K562 (cell line): Measurements from ENCODE around the gene RALGAPA2. TPM values are rescaled to one million over a fixed set of nuclear protein-coding genes. Genes with fewer than 3 reads are reported as not detected.

ENCODE experiments used
- ATAC-seq: fragments of 200-7000 bp; cut with Tn5 transposase; 3 replicates; pipeline ENCODE4 v1.9.1; 2020; ENCODE audit warnings: moderate library complexity
- BruUV-seq: library from RNA; stranded (reverse); fragments of 400-500 nt; replicated peaks from 2 replicates; lab custom pipeline; 2021; lab: Mats Ljungman, UMichigan
- CTCF ChIA-PET: fragments of 300-600 bp; formaldehyde crosslinking; extraction: SDS; loops from one replicate; lab custom pipeline; 2021; ENCODE audit warnings: low intra/inter-chr PET ratio; lab: Yijun Ruan, JAX
- POLR2A ChIA-PET: fragments of 300-600, 350-650 bp; sonication (Branson Sonifier 250); formaldehyde crosslinking; extraction: SDS; loops from one replicate; lab custom pipeline; 2021; ENCODE audit warnings: antibody characterized with exemption, inconsistent platforms; lab: Yijun Ruan, JAX
- DNase-seq, 4 experiments: peaks; one replicate each; pipeline versions ENCODE4 v3.0.0 to v3.0.0-alpha.2; 2011 to 2018; ENCODE audit warnings: low spot score in 3 of 4, mixed read lengths in 3 of 4; ENCODE audit errors: extremely low read depth in 1 of 4
- FAIRE-seq: peaks from 2 replicates; lab custom pipeline; 2011; peaks lifted over from hg19 to GRCh38; lab: Jason Lieb, UNC
- H2AFZ ChIP-seq: 2 replicates; pipeline ENCODE4 v1.6.0; 2011; ENCODE audit warnings: low read depth, low read length, control low read depth, inconsistent platforms
- H3K27ac ChIP-seq: fragments of 200-600 bp; 3 replicates; pipeline ENCODE4 v1.8.0; 2011; ENCODE audit warnings: low read depth, mild to moderate bottlenecking, control low read depth, inconsistent platforms, low read length, moderate library complexity, mixed read lengths; ENCODE audit errors: extremely low read depth
- H3K27me3 ChIP-seq, 2 experiments: fragments of 300-600 bp in 1 of 2; 2 replicates in 1 of 2; 3 replicates in 1 of 2; pipeline versions ENCODE4 v1.6.0 to v1.8.0; 2011; ENCODE audit warnings: inconsistent platforms in 2 of 2, low read length in 2 of 2, mild to moderate bottlenecking in 1 of 2, mixed read lengths in 1 of 2, moderate library complexity in 1 of 2; ENCODE audit not compliant: control insufficient read depth in 2 of 2, insufficient read depth in 2 of 2
- H3K36me3 ChIP-seq: fragments of 300-600 bp; 3 replicates; pipeline ENCODE4 v1.8.0; 2011; ENCODE audit warnings: mild to moderate bottlenecking, low read length, inconsistent platforms; ENCODE audit not compliant: control insufficient read depth, insufficient read depth
- H3K4me1 ChIP-seq, 2 experiments: fragments of 200-600 bp in 1 of 2; replicated peaks in 1 of 2; 2 replicates in 1 of 2; 3 replicates in 1 of 2; pipeline versions ENCODE4 v1.5.1 to v1.8.0; 2011; ENCODE audit warnings: inconsistent platforms in 2 of 2, low read length in 2 of 2, mild to moderate bottlenecking in 1 of 2, mixed read lengths in 1 of 2, moderate library complexity in 1 of 2; ENCODE audit not compliant: control insufficient read depth in 2 of 2, insufficient read depth in 2 of 2
- H3K4me2 ChIP-seq: 2 replicates; pipeline ENCODE4 v1.6.1; 2011; ENCODE audit warnings: low read length, control low read depth, inconsistent platforms, mixed read lengths; ENCODE audit not compliant: insufficient read depth
- H3K4me3 ChIP-seq: fragments of 200-600 bp; sonication (generic), shearing (Covaris generic); 2 replicates; pipeline ENCODE4 v1.5.1; 2016; ENCODE audit warnings: control low read depth, inconsistent platforms
- H3K79me2 ChIP-seq: fragments of 200-600 bp; 3 replicates; pipeline ENCODE4 v1.8.0; 2011; ENCODE audit warnings: low read length, inconsistent platforms; ENCODE audit not compliant: control insufficient read depth, insufficient read depth
- H3K9ac ChIP-seq, 2 experiments: 2 replicates each; pipeline versions ENCODE4 v1.6.0 to v1.6.1; 2011; ENCODE audit warnings: low read depth in 2 of 2, low read length in 2 of 2, control low read depth in 1 of 2, inconsistent platforms in 1 of 2, mild to moderate bottlenecking in 1 of 2, mixed read lengths in 1 of 2; ENCODE audit not compliant: insufficient read depth in 1 of 2
- H3K9me1 ChIP-seq: one replicate; pipeline ENCODE4 v1.6.0; 2011; ENCODE audit warnings: inconsistent platforms, mild to moderate bottlenecking, low read length, moderate library complexity; ENCODE audit not compliant: control insufficient read depth, insufficient read depth
- H3K9me3 ChIP-seq: replicated peaks from 2 replicates; pipeline ENCODE4 v1.5.1; 2011; ENCODE audit warnings: low read depth, low read length, inconsistent platforms; ENCODE audit not compliant: control insufficient read depth, insufficient read depth
- H4K20me1 ChIP-seq: replicated peaks from 2 replicates; pipeline ENCODE4 v1.6.1; 2011; ENCODE audit warnings: low read length, inconsistent platforms, mixed read lengths; ENCODE audit not compliant: control insufficient read depth, insufficient read depth
- MECOM ChIP-seq: fragments of 250-450 bp; sonication (Bioruptor Pico); IDR thresholded peaks from 2 replicates; pipeline ENCODE4 v1.8.0; 2022; ENCODE audit warnings: inconsistent platforms
- PHB ChIP-seq: fragments of 250-450 bp; sonication (Bioruptor Pico); IDR thresholded peaks from 2 replicates; pipeline ENCODE4 v1.5.0; 2021
- PRDM10 ChIP-seq: fragments of 450-650 bp; IDR thresholded peaks from 2 replicates; pipeline ENCODE4 v1.6.1; 2018; ENCODE audit not compliant: partially characterized antibody
- RFX5 ChIP-seq: IDR thresholded peaks from 2 replicates; pipeline ENCODE4 v1.6.1; 2011; ENCODE audit warnings: low read depth, mild to moderate bottlenecking, improper control_type of control experiment, low read length
- SLC30A9 ChIP-seq: fragments of 250-450 bp; sonication (Bioruptor Pico); IDR thresholded peaks from 2 replicates; pipeline ENCODE4 v1.8.0; 2022; ENCODE audit warnings: mild to moderate bottlenecking, moderate library complexity
- WGBS: fragments of 100-300 bp; shearing (Covaris generic); methylation state at CpG from one replicate; pipeline ENCODE4 v1.1.6; 2016; ENCODE audit warnings: low coverage, mixed read lengths; ENCODE audit not compliant: insufficient coverage; ENCODE audit errors: missing lambda C conversion rate; 5-methylcytosine and 5-hydroxymethylcytosine counted together
- in situ Hi-C: fragments of 300-500 bp; cut with MboI; formaldehyde crosslinking; loops from 4 replicates; pipeline ENCODE4 v1.15.0; 2018; ENCODE audit warnings: inconsistent platforms, mixed read lengths
- intact Hi-C: fragments of 100-400 bp; cut with micrococcal nuclease; formaldehyde crosslinking; loops from 2 replicates; pipeline ENCODE4 v1.14.2; 2022
- polyA plus RNA-seq, 8 experiments: library from polyadenylated mRNA; depleted of rRNA in 4 of 8; stranded (reverse) in 5 of 8; unstranded in 3 of 8; fragments of >200 nt; fragmentation: Nextera tagmentation in 2 of 8; fragmentation: Illumina TruSeq in 1 of 8; extraction: Ambion mirVana in 2 of 8; extraction: Trizol in 1 of 8; gene quantifications; 2 replicates each; pipeline versions ENCODE4 v1.2.1 to v1.2.3, GENCODE V29; 2011 to 2014; ENCODE audit warnings: inconsistent platforms in 1 of 8, missing spikeins in 1 of 8
- total RNA-seq, 7 experiments: library from RNA; depleted of rRNA in 6 of 7; stranded (reverse); fragments of >200 nt in 6 of 7; fragmentation: Illumina TruSeq in 2 of 7; extraction: Trizol in 2 of 7; gene quantifications; 2 replicates each; pipeline versions ENCODE4 v1.2.1 to v1.2.3, GENCODE V29; 2011 to 2021; ENCODE audit warnings: low replicate concordance in 1 of 7

The RALGAPA2 gene
- total and polyA plus RNA-seq, 9 of the 15 experiments (the other 6 are each of a cell fraction or from before 2014, with no cell fraction given) = 0.35 to 2.7 (median 1.4) TPM

GRCh38 chr20:20691477-20692235 is 20.8 kb downstream of the RALGAPA2 start:
- no peak for DNase-seq
- H3K4me2 ChIP-seq = no peak overlapping the region

More at GRCh38 chr20:20691477-20692235, 20.8 kb downstream of the RALGAPA2 start:
- no peaks in the 10 kb centered on the region; a peak in 1 of 5 replicates for H3K27me3 ChIP-seq
- H3K9ac ChIP-seq = no peak overlapping the region
- H3K4me1 ChIP-seq = no peaks in the 10 kb centered on the region
- BruUV-seq = no TSS peak
- 0% methylated on average over 4 of the region's 4 CpGs for WGBS
- H2AFZ ChIP-seq = no peak overlapping the region
- FAIRE-seq (no peak), ATAC-seq (no peak)
- no peaks in the 10 kb centered on the region for H3K79me2 ChIP-seq
- ChIA-PET CTCF (no interaction called here), POLR2A (no interaction called here)
- in situ Hi-C loops (no loop called here), intact Hi-C loops (no loop called here)
- no peak overlapping the region for H3K27ac ChIP-seq
- no peak overlapping the region for H3K4me3 ChIP-seq
- H3K9me3 ChIP-seq = no peaks in the 10 kb centered on the region
- H4K20me1 ChIP-seq = no peaks in the 10 kb centered on the region
- no peaks in the 10 kb centered on the region for H3K9me1 ChIP-seq
- H3K36me3 ChIP-seq = no peaks in the 10 kb centered on the region
- peak; percentile 41; the same call in 1 of the 2 replicates for TF ChIP-seq RFX5
- TF ChIP-seq PHB (CRISPR knock-in tag) = no peak
- peak; percentile 39 for TF ChIP-seq PRDM10
- no peak for TF ChIP-seq SLC30A9 (CRISPR knock-in tag)
- TF ChIP-seq MECOM (CRISPR knock-in tag) = no peak
